Trophoblast cell (in vitro differentiated cells and primary cell): Measurements from ENCODE around the gene SLC28A3.

Source experiments
- DNase-seq, 2 donors: peaks; one replicate each; pipeline ENCODE4 v3.0.0-alpha.2; 2016
- H2AFZ ChIP-seq: 2 replicates; pipeline ENCODE4 v1.6.1; 2013; ENCODE audit warnings: low read length, moderate library complexity, mild to moderate bottlenecking; ENCODE audit not compliant: insufficient read depth, poor library complexity
- H2AK5ac ChIP-seq: 2 replicates; pipeline ENCODE4 v1.6.1; 2013; ENCODE audit warnings: mild to moderate bottlenecking, low read length
- H2BK120ac ChIP-seq: 2 replicates; pipeline ENCODE4 v1.6.1; 2013; ENCODE audit warnings: low read length, mild to moderate bottlenecking, moderate library complexity; ENCODE audit not compliant: insufficient read depth, poor library complexity
- H2BK12ac ChIP-seq: 2 replicates; pipeline ENCODE4 v1.6.1; 2013; ENCODE audit warnings: mild to moderate bottlenecking, low read length, moderate library complexity
- H2BK5ac ChIP-seq: 2 replicates; pipeline ENCODE4 v1.6.1; 2013; ENCODE audit warnings: low read length, low read depth, moderate library complexity, mild to moderate bottlenecking; ENCODE audit not compliant: poor library complexity
- H3K14ac ChIP-seq: 2 replicates; pipeline ENCODE4 v1.6.1; 2013; ENCODE audit warnings: mild to moderate bottlenecking, low read length
- H3K18ac ChIP-seq: 2 replicates; pipeline ENCODE4 v1.6.1; 2013; ENCODE audit warnings: mild to moderate bottlenecking, low read length
- H3K23ac ChIP-seq: 2 replicates; pipeline ENCODE4 v1.6.1; 2013; ENCODE audit warnings: low read length
- H3K27ac ChIP-seq: 2 replicates; pipeline ENCODE4 v1.5.1; 2013; ENCODE audit warnings: low read depth, mild to moderate bottlenecking, inconsistent platforms, low read length, moderate library complexity
- H3K27me3 ChIP-seq: 2 replicates; pipeline ENCODE4 v1.6.1; 2013; ENCODE audit warnings: inconsistent platforms, mild to moderate bottlenecking, low read length, moderate library complexity; ENCODE audit not compliant: insufficient read depth
- H3K36me3 ChIP-seq, 2 experiments: 1 replicate in 1 of 2; 2 replicates in 1 of 2; pipeline ENCODE4 v1.6.1; 2013; ENCODE audit warnings: low read length in 2 of 2, mild to moderate bottlenecking in 2 of 2, moderate library complexity in 1 of 2; ENCODE audit not compliant: insufficient read depth in 2 of 2, control insufficient read depth in 1 of 2
- H3K4ac ChIP-seq: 2 replicates; pipeline ENCODE4 v1.6.1; 2013; ENCODE audit warnings: low read depth, mild to moderate bottlenecking, low read length, moderate library complexity
- H3K4me1 ChIP-seq, 2 experiments: 1 replicate in 1 of 2; 2 replicates in 1 of 2; pipeline ENCODE4 v1.6.1; 2013; ENCODE audit warnings: low read length in 2 of 2, mild to moderate bottlenecking in 2 of 2, moderate library complexity in 1 of 2; ENCODE audit not compliant: insufficient read depth in 2 of 2, control insufficient read depth in 1 of 2
- H3K4me2 ChIP-seq: 2 replicates; pipeline ENCODE4 v1.6.1; 2013; ENCODE audit warnings: inconsistent platforms, mild to moderate bottlenecking, low read length, moderate library complexity
- H3K4me3 ChIP-seq: 2 replicates; pipeline ENCODE4 v1.5.1; 2013; ENCODE audit warnings: mild to moderate bottlenecking, low read depth, low read length, inconsistent platforms
- H3K79me1 ChIP-seq: one replicate; pipeline ENCODE4 v1.6.1; 2013; ENCODE audit warnings: low read length
- H3K79me2 ChIP-seq: 2 replicates; pipeline ENCODE4 v1.6.1; 2013; ENCODE audit warnings: low read length, mild to moderate bottlenecking; ENCODE audit not compliant: control insufficient read depth, insufficient read depth, poor library complexity
- H3K9ac ChIP-seq: 2 replicates; pipeline ENCODE4 v1.6.1; 2013; ENCODE audit warnings: mild to moderate bottlenecking, low read length
- H3K9me3 ChIP-seq: 2 replicates; pipeline ENCODE4 v1.6.1; 2013; ENCODE audit warnings: low read depth, mild to moderate bottlenecking, control low read depth, inconsistent platforms, low read length; ENCODE audit not compliant: insufficient read depth
- H4K12ac ChIP-seq: 2 replicates; pipeline ENCODE4 v1.6.1; 2013; ENCODE audit warnings: low read depth, mild to moderate bottlenecking, low read length, moderate library complexity
- H4K8ac ChIP-seq: 2 replicates; pipeline ENCODE4 v1.6.1; 2013; ENCODE audit warnings: low read depth, mild to moderate bottlenecking, low read length, moderate library complexity
- H4K91ac ChIP-seq: one replicate; pipeline ENCODE4 v1.6.1; 2013; ENCODE audit warnings: low read depth, mild to moderate bottlenecking, low read length, moderate library complexity
- WGBS: extraction: QIAGEN DNeasy Blood & Tissue Kit; methylation state at CpG from one replicate; pipeline ENCODE4 v1.1.7; 2013; ENCODE audit warnings: missing lambda C conversion rate; ENCODE audit not compliant: insufficient read length, insufficient coverage; ENCODE audit errors: extremely low coverage; 5-methylcytosine and 5-hydroxymethylcytosine counted together

SLC28A3 gene

DNA sequence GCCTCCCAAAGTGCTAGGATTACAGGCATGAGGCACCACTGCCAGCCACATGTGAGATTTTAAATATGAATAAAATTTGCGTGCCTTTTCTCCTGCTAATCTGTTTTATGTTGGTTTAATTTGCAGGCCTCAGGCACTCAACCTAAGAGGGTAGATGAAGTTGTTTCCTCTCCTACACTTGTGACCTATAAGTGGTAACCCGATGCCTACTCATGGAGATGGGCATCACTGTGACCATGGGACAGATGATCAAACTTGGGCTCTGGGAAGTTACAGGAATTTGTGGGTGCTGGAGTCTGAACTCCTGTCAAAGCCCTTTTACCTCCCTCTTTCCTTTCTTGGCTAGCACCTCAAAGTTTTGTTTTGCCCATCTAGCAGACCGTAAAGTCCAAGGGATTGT lies 1.1 kb downstream of the SLC28A3 start:
- H3K36me3 ChIP-seq, result no peaks in the 10 kb centered on the region
- no peak for DNase-seq
- H3K4me1 ChIP-seq, result peaks cover 7 to 12% of the 10 kb centered on the region in 2 experiments
- no peak overlapping the region for H3K23ac ChIP-seq
- H3K27me3 ChIP-seq, result no peaks in the 10 kb centered on the region
- no peak overlapping the region for H2AK5ac ChIP-seq
- H2AFZ ChIP-seq, result no peak overlapping the region
- H3K27ac ChIP-seq, result no peak overlapping the region
- H3K18ac ChIP-seq, result no peak overlapping the region
- no peak overlapping the region for H3K4me2 ChIP-seq
- WGBS, result no CpG with 5 or more reads among the region's 3 CpGs
- H3K79me1 ChIP-seq, result peaks cover 4% of the 10 kb centered on the region
- no peak overlapping the region for H3K4ac ChIP-seq
- H3K4me3 ChIP-seq, result no peak overlapping the region
- no peak overlapping the region for H3K9ac ChIP-seq
- no peak overlapping the region for H4K8ac ChIP-seq
- H2BK5ac ChIP-seq, result no peak overlapping the region
- H3K14ac ChIP-seq, result no peak overlapping the region
- H2BK12ac ChIP-seq, result no peak overlapping the region
- H4K12ac ChIP-seq, result no peak overlapping the region
- peak overlapping the region; percentile 5 for H4K91ac ChIP-seq
- H3K9me3 ChIP-seq, result no peaks in the 10 kb centered on the region
- no peaks in the 10 kb centered on the region for H3K79me2 ChIP-seq
- no peak overlapping the region for H2BK120ac ChIP-seq

DNA sequence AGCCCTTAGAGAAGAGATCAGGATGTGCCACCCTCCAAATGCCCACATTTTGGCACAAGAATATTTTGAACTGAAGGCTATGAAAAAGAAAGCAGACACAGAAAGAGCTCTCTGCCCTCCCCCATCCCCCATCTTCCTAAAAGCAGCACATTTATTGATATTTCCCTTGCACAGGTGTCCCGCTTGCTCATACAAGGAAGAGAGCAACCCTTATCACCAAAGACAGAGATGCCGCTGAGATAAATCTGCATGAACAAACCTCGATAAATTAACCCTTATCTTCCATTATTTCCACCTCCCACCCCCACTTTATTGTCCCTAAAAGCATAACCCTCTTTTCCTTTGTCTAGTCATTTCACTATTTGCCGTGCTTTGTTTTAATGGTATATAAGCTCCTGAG lies 1.8 kb downstream of the SLC28A3 start:
- Histone ChIP-seq H4K91ac (no peak overlapping the region), H2AK5ac (no peak overlapping the region), H3K4me1 (peaks cover 7 to 12% of the 10 kb centered on the region in 2 experiments), H2BK12ac (no peak overlapping the region), H2BK120ac (no peak overlapping the region), H4K12ac (no peak overlapping the region), H2AFZ (no peak overlapping the region), H3K9ac (no peak overlapping the region), H3K23ac (no peak overlapping the region), H3K4ac (no peak overlapping the region), H3K79me2 (no peaks in the 10 kb centered on the region), H3K27ac (no peak overlapping the region), H3K79me1 (peaks cover 4% of the 10 kb centered on the region), H3K9me3 (no peaks in the 10 kb centered on the region), H3K4me3 (no peak overlapping the region), H4K8ac (no peak overlapping the region), H3K27me3 (no peaks in the 10 kb centered on the region), H3K18ac (no peak overlapping the region), H3K36me3 (no peaks in the 10 kb centered on the region), H2BK5ac (no peak overlapping the region), H3K4me2 (no peak overlapping the region), H3K14ac (no peak overlapping the region)
- 100% methylated on average over 1 of the region's 4 CpGs for WGBS
- no peak for DNase-seq

DNA sequence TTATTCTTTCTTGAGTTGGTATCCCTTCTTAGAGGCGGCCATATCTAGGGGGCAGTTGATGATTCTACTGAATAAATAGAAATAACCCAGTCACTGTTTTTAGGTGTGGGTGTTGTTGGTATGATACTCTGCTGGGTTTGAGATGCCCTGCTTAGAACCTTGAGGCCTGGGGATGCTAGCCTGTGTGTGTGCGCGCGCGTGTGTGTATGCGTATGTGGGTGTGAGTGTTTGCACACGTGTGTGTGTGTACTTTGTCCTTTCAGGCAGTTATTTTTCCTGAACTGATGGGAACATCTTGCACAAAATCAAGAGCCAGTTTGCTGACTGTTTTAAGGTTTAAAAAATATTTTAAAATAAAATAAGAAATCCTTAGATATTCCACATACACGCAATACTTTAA lies 3.3 kb downstream of the SLC28A3 start:
- Histone ChIP-seq H2AK5ac (no peak overlapping the region), H3K79me2 (no peaks in the 10 kb centered on the region), H3K9ac (no peak overlapping the region), H3K36me3 (no peaks in the 10 kb centered on the region), H2BK120ac (no peak overlapping the region), H2BK12ac (no peak overlapping the region), H4K91ac (no peak overlapping the region), H3K4me3 (no peak overlapping the region), H3K27me3 (no peaks in the 10 kb centered on the region), H3K4ac (no peak overlapping the region), H3K4me1 (peaks cover 7 to 9% of the 10 kb centered on the region in 2 experiments), H2AFZ (no peak overlapping the region), H2BK5ac (no peak overlapping the region), H3K4me2 (no peak overlapping the region), H3K79me1 (peaks cover under 1% of the 10 kb centered on the region), H3K23ac (no peak overlapping the region), H4K12ac (no peak overlapping the region), H3K14ac (no peak overlapping the region), H3K9me3 (no peaks in the 10 kb centered on the region), H3K18ac (no peak overlapping the region), H4K8ac (no peak overlapping the region), H3K27ac (no peak overlapping the region)
- no peak for DNase-seq
- no CpG with 5 or more reads among the region's 8 CpGs for WGBS

DNA sequence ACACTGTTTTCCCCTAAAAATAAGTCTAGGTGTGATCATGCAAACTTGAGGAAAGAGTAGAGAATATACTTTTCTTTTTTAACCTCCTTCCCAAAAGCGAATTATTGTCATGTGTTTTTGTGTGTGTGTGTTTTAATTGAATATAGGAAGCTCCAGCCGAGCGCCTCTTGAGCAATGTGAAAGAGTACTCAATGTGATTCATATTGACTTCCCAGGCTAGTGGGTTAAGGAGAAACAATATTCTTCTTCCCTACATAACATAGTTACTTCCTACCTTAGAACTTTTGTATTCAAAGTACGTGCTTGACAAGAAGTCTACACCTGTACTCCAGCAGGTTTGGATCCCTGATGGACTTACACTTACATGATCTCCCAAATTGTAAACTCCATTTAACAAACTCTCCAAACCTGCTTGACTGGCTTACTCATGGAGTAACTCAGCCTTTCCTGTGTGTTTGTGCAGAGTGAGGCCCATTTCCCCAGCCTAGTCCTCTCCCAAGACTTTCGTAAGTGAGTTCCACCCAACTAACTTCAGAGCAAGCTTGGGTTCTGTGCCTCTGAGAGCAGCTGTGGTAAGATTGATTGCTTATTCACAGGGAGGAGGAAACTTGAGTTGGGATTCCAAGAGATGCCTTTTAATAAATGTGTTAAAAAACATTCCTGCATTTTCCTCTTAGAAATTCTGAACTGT lies 9.3 kb downstream of the SLC28A3 start:
- no peak overlapping the region for H3K18ac ChIP-seq
- no peaks in the 10 kb centered on the region for H3K9me3 ChIP-seq
- H4K91ac ChIP-seq, result no peak overlapping the region
- H3K4ac ChIP-seq, result no peak overlapping the region
- no peak overlapping the region for H3K27ac ChIP-seq
- H3K27me3 ChIP-seq, result no peaks in the 10 kb centered on the region
- no peak overlapping the region for H3K23ac ChIP-seq
- no peak overlapping the region for H3K4me2 ChIP-seq
- H2AK5ac ChIP-seq, result no peak overlapping the region
- no peak overlapping the region for H2BK12ac ChIP-seq
- no peak overlapping the region for H2AFZ ChIP-seq
- no peak overlapping the region for H4K8ac ChIP-seq
- H3K4me1 ChIP-seq, result peaks cover 0 to 3% of the 10 kb centered on the region in 2 experiments
- DNase-seq, result peak; percentile 17 to 76
- no peak overlapping the region for H3K4me3 ChIP-seq
- no peaks in the 10 kb centered on the region for H3K79me2 ChIP-seq
- no CpG with 5 or more reads among the region's 5 CpGs for WGBS
- no peaks in the 10 kb centered on the region for H3K79me1 ChIP-seq
- H4K12ac ChIP-seq, result no peak overlapping the region
- no peak overlapping the region for H3K9ac ChIP-seq
- H2BK5ac ChIP-seq, result no peak overlapping the region
- H2BK120ac ChIP-seq, result no peak overlapping the region
- no peaks in the 10 kb centered on the region for H3K36me3 ChIP-seq
- no peak overlapping the region for H3K14ac ChIP-seq
